ENCODE measurements around the gene CD244. TPM values are rescaled to one million over a fixed set of nuclear protein-coding genes. Genes with fewer than 3 reads are reported as not detected.

The CD244 gene
- total and polyA plus RNA-seq, 7 donors, result 0.03 to 0.63 (median 0.09) TPM; not detected in 3

DNA sequence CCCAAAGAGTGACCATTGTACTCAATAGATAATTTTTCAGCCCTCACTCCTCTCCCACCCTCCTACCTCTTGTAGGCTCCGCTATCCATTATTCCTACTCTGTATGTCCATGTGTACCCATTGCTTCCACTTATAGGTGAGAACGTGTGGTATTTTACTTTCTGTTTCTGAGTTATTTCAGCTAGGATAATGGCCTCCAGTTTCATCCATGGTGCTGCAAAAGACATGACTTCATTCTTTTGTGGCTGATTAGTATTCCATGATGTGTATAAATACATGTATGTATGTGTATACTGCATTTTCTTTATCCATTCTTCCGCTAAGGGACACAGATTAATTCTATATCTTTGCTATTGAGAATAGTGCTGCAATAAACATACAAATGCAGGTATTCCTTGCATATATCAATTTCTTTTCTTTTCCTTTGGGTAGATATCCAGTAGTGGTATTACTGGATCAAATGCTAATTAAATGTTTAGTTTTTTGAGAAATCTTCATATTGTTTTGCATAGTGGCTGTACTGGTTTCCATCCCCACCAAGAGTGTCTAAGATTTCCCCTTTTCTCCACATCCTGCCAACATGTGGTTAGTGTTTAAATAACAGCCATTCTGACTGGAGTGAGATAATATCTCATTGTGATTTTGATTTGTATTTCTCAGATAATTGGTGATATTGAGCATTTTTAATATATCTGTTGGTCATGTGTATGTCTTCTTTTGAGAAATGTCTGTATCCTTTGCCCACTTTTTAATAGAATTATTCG lies 61.9 kb downstream of the CD244 start:
- TF ChIP-seq, protein P1, sequence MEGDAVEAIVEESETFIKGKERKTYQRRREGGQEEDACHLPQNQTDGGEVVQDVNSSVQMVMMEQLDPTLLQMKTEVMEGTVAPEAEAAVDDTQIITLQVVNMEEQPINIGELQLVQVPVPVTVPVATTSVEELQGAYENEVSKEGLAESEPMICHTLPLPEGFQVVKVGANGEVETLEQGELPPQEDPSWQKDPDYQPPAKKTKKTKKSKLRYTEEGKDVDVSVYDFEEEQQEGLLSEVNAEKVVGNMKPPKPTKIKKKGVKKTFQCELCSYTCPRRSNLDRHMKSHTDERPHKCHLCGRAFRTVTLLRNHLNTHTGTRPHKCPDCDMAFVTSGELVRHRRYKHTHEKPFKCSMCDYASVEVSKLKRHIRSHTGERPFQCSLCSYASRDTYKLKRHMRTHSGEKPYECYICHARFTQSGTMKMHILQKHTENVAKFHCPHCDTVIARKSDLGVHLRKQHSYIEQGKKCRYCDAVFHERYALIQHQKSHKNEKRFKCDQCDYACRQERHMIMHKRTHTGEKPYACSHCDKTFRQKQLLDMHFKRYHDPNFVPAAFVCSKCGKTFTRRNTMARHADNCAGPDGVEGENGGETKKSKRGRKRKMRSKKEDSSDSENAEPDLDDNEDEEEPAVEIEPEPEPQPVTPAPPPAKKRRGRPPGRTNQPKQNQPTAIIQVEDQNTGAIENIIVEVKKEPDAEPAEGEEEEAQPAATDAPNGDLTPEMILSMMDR (IDR thresholded peaks at IDR 0.05), result no peak
- H3K4me1 ChIP-seq, result no peaks in the 10 kb centered on the region
- 48 to 52% (median 50%) methylated on average over 4 of the region's 4 CpGs for WGBS, 3 donors
- DNase-seq (no peak), ATAC-seq (no peak)
- no peak overlapping the region for H3K27ac ChIP-seq
- H3K27me3 ChIP-seq (ENCODE audit: insufficient read depth in 3 of 3, low read length in 2 of 3), result peaks cover 0 to 2% (median 0%) of the 10 kb centered on the region in 3 donors
- no peak overlapping the region for H3K4me3 ChIP-seq
- H3K36me3 ChIP-seq (ENCODE audit: insufficient read depth in 1 of 2, low read depth in 1 of 2), result no peaks in the 10 kb centered on the region
- intact Hi-C loops (cut with DNase I), result no loop called here
- H3K9me3 ChIP-seq, result peaks cover under 1% of the 10 kb centered on the region

DNA sequence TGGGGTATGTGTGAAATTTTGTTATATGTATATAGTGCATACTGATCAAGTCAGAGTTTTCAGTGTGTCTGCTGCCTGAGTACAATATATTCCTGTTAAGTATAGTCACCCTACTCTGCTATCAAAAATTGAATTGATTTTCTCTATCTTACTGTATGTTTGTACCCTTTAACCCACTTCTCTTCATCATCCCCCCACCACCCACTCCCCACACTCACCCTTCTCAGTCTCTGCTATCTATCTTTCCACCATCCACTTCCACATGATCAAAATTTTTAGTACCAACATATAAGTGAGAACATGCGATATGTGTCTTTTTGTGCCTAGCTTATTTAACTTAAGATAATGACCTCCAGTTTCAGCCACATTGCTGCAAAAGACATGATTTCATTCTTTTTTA lies 62.5 kb downstream of the CD244 start:
- Histone ChIP-seq H3K27me3 (ENCODE audit: insufficient read depth in 3 of 3, low read length in 2 of 3) (peaks cover 0 to 2% (median 0%) of the 10 kb centered on the region in 3 donors), H3K4me3 (no peak overlapping the region), H3K9me3 (no peaks in the 10 kb centered on the region), H3K4me1 (no peaks in the 10 kb centered on the region), H3K36me3 (ENCODE audit: insufficient read depth in 1 of 2, low read depth in 1 of 2) (no peaks in the 10 kb centered on the region), H3K27ac (no peak overlapping the region)
- DNase-seq (no peak), ATAC-seq (no peak)
- intact Hi-C loops (cut with DNase I), result no loop called here
- 97 to 100% (median 100%) methylated on average over 1 of the region's 1 CpG for WGBS, 3 donors
- TF ChIP-seq, protein P1 (IDR thresholded peaks at IDR 0.05), result no peak

DNA sequence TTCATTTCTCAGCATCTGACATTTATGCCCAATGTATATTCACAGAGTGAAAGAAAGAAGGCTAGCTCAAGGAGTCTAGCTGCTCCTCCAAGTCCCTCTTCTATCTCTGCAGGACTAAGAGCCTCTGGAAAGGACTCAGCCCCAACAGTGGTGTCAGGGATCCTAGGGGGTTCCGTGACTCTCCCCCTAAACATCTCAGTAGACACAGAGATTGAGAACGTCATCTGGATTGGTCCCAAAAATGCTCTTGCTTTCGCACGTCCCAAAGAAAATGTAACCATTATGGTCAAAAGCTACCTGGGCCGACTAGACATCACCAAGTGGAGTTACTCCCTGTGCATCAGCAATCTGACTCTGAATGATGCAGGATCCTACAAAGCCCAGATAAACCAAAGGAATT lies 63.0 kb downstream of the CD244 start:
- ATAC-seq (no peak), DNase-seq (no peak)
- H3K9me3 ChIP-seq, result no peaks in the 10 kb centered on the region
- WGBS, 3 donors, result 85 to 90% (median 86%) methylated on average over 5 of the region's 5 CpGs
- TF ChIP-seq, protein P1 (IDR thresholded peaks at IDR 0.05), result no peak
- no peak overlapping the region for H3K27ac ChIP-seq
- H3K4me3 ChIP-seq, result no peak overlapping the region
- no peaks in the 10 kb centered on the region for H3K4me1 ChIP-seq
- intact Hi-C loops (cut with DNase I), result no loop called here
- H3K36me3 ChIP-seq (ENCODE audit: insufficient read depth in 1 of 2, low read depth in 1 of 2), result no peaks in the 10 kb centered on the region
- H3K27me3 ChIP-seq (ENCODE audit: insufficient read depth in 3 of 3, low read length in 2 of 3), result peaks cover 0 to 2% (median 0%) of the 10 kb centered on the region in 3 donors

DNA sequence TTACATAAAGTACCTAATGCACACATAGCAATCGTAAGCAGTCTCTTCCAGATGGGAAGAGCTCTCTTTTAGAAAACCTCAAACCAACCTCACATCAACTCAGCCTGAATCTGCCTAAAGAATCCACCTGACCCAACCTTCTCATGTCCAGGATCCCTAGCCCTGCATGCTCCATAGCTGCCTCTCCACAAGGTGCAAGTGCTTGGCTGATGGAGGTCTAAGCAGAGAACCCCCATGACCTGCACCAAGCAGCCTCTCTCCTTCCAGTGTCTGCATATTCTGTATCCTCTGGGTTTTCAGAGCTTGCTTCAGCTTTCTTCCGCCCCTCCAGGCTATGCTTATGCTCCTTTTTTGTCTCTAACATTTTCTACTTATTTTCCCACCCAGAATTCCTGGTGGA lies 64.2 kb downstream of the CD244 start:
- no peaks in the 10 kb centered on the region for H3K9me3 ChIP-seq
- no peak overlapping the region for H3K27ac ChIP-seq
- no peak for ATAC-seq
- intact Hi-C loops (cut with DNase I), result no loop called here
- 76 to 78% (median 78%) methylated on average over 2 of the region's 2 CpGs for WGBS, 3 donors
- no peaks in the 10 kb centered on the region for H3K36me3 ChIP-seq (ENCODE audit: insufficient read depth in 1 of 2, low read depth in 1 of 2)
- TF ChIP-seq, protein P1 (IDR thresholded peaks at IDR 0.05), result no peak
- H3K27me3 ChIP-seq (ENCODE audit: insufficient read depth in 3 of 3, low read length in 2 of 3), result peaks cover 0 to 2% (median 2%) of the 10 kb centered on the region in 3 donors
- no peaks in the 10 kb centered on the region for H3K4me1 ChIP-seq
- DNase-seq, result no peak
- no peak overlapping the region for H3K4me3 ChIP-seq

Data from psoas muscle (tissue), 8 donors.